Adipocyte (in vitro differentiated cells): ENCODE results near the gene NDUFA7.
A peak's percentile ranks its signal among the peaks of the same experiment; 100 is the strongest.
"Not testable (repeated sequence)": the region's sequence is repeated elsewhere in the genome, so short reads cannot be mapped to it uniquely, and the experiment has no call there.

Source experiments
- DNase-seq: peaks from one replicate; pipeline ENCODE4 v3.0.0-alpha.2; 2015; ENCODE audit warnings: low read depth
- H3K27me3 ChIP-seq: replicated peaks from 2 replicates; pipeline ENCODE4 v1.7.0; 2013; ENCODE audit warnings: mild to moderate bottlenecking, low read length, moderate library complexity; ENCODE audit not compliant: control insufficient read depth, insufficient read depth
- H3K36me3 ChIP-seq: 2 replicates; pipeline ENCODE4 v1.7.0; 2013; ENCODE audit warnings: low read length, mild to moderate bottlenecking, moderate library complexity; ENCODE audit not compliant: control insufficient read depth, insufficient read depth, severe bottlenecking
- H3K4me1 ChIP-seq: 2 replicates; pipeline ENCODE4 v1.7.0; 2013; ENCODE audit warnings: mild to moderate bottlenecking, low read length, moderate library complexity; ENCODE audit not compliant: control insufficient read depth, insufficient read depth
- H3K4me3 ChIP-seq: 2 replicates; pipeline ENCODE4 v1.7.0; 2013; ENCODE audit warnings: mild to moderate bottlenecking, low read length, moderate library complexity
- H3K9ac ChIP-seq: 2 replicates; pipeline ENCODE4 v1.7.0; 2013; ENCODE audit warnings: mild to moderate bottlenecking, low read length, moderate library complexity
- H3K9me3 ChIP-seq: 2 replicates; pipeline ENCODE4 v1.7.0; 2013; ENCODE audit warnings: mild to moderate bottlenecking, low read length, moderate library complexity; ENCODE audit not compliant: control insufficient read depth

The NDUFA7 gene

GRCh38 chr19:8357007-8357521 is 35.9 kb upstream of the NDUFA7 start:
- Histone ChIP-seq H3K4me3 (no peak overlapping the region), H3K27me3 (no peaks in the 10 kb centered on the region), H3K9me3 (no peaks in the 10 kb centered on the region), H3K9ac (no peak overlapping the region), H3K36me3 (no peaks in the 10 kb centered on the region), H3K4me1 (peaks cover 30% of the 10 kb centered on the region)
- no peak for DNase-seq

GRCh38 chr19:8355631-8356402 is 34.6 kb upstream of the NDUFA7 start:
- H3K9me3 ChIP-seq = no peaks in the 10 kb centered on the region
- peak; percentile 84 for DNase-seq
- H3K9ac ChIP-seq = no peak overlapping the region
- no peaks in the 10 kb centered on the region for H3K36me3 ChIP-seq
- no peak overlapping the region for H3K4me3 ChIP-seq
- no peaks in the 10 kb centered on the region for H3K27me3 ChIP-seq
- H3K4me1 ChIP-seq = peaks cover 30% of the 10 kb centered on the region

GRCh38 chr19:8352845-8353244 is 31.7 kb upstream of the NDUFA7 start:
- not testable (repeated sequence) for H3K4me3 ChIP-seq, H3K9me3 ChIP-seq, H3K9ac ChIP-seq, H3K27me3 ChIP-seq, DNase-seq, H3K36me3 ChIP-seq
- H3K4me1 ChIP-seq = peaks cover 32% of the 10 kb centered on the region

GRCh38 chr19:8352134-8352827 is 31.1 kb upstream of the NDUFA7 start:
- H3K36me3 ChIP-seq = no peaks in the 10 kb centered on the region
- no peak for DNase-seq
- peak overlapping the region; percentile 47 for H3K9ac ChIP-seq
- no peaks in the 10 kb centered on the region for H3K9me3 ChIP-seq
- peak overlapping the region; percentile 5 for H3K4me3 ChIP-seq
- no peaks in the 10 kb centered on the region for H3K27me3 ChIP-seq
- peaks cover 35% of the 10 kb centered on the region for H3K4me1 ChIP-seq

- H3K4me3 ChIP-seq, H3K9ac ChIP-seq, H3K27me3 ChIP-seq, DNase-seq, H3K9me3 ChIP-seq, H3K36me3 ChIP-seq: not testable (repeated sequence)
- peaks cover 20% of the 10 kb centered on the region for H3K4me1 ChIP-seq
These were observed 28.6 kb upstream of the NDUFA7 start for GRCh38 chr19:8349629-8350372.

GRCh38 chr19:8343483-8343844 is 22.3 kb upstream of the NDUFA7 start:
- Histone ChIP-seq H3K36me3 (no peaks in the 10 kb centered on the region), H3K4me1 (peaks cover 9% of the 10 kb centered on the region), H3K9me3 (no peaks in the 10 kb centered on the region), H3K9ac (no peak overlapping the region), H3K4me3 (peak overlapping the region; percentile 36), H3K27me3 (peaks cover 15% of the 10 kb centered on the region)
- no peak for DNase-seq

- Histone ChIP-seq H3K9me3 (no peaks in the 10 kb centered on the region), H3K27me3 (peaks cover 15% of the 10 kb centered on the region), H3K4me3 (peak within 1 kb of the TSS; percentile 66), H3K4me1 (peaks cover 8% of the 10 kb centered on the region), H3K36me3 (no peaks in the 10 kb centered on the region), H3K9ac (peak within 1 kb of the TSS; percentile 25)
- DNase-seq = peak; percentile 92
These were observed 21.7 kb upstream of the NDUFA7 start, which contains the start of gene KANK3 for GRCh38 chr19:8342684-8343482. Gene KANK3, minus strand, starts transcription at chr19:8343262. Its CDS starts 5,434 bp downstream, at chr19:8337828.

- Histone ChIP-seq H3K9me3 (no peaks in the 10 kb centered on the region), H3K4me3 (no peak overlapping the region), H3K36me3 (no peaks in the 10 kb centered on the region), H3K27me3 (peaks cover 19% of the 10 kb centered on the region), H3K4me1 (peaks cover 4% of the 10 kb centered on the region), H3K9ac (no peak overlapping the region)
- DNase-seq = no peak
These were observed 21.1 kb upstream of the NDUFA7 start for GRCh38 chr19:8342316-8342683.

- not testable (repeated sequence) for H3K4me1 ChIP-seq, DNase-seq, H3K9ac ChIP-seq, H3K36me3 ChIP-seq, H3K9me3 ChIP-seq, H3K4me3 ChIP-seq
- peaks cover 19% of the 10 kb centered on the region for H3K27me3 ChIP-seq
These were observed 20.3 kb upstream of the NDUFA7 start for GRCh38 chr19:8341504-8341903.

- Histone ChIP-seq H3K36me3 (no peaks in the 10 kb centered on the region), H3K27me3 (peaks cover 26% of the 10 kb centered on the region), H3K4me3 (no peak overlapping the region), H3K9me3 (no peaks in the 10 kb centered on the region), H3K4me1 (peaks cover 4% of the 10 kb centered on the region), H3K9ac (no peak overlapping the region)
- DNase-seq = no peak
These were observed 19.3 kb upstream of the NDUFA7 start for GRCh38 chr19:8340341-8341096.
